ENCODE measurements around the gene LRRC72.

DNA sequence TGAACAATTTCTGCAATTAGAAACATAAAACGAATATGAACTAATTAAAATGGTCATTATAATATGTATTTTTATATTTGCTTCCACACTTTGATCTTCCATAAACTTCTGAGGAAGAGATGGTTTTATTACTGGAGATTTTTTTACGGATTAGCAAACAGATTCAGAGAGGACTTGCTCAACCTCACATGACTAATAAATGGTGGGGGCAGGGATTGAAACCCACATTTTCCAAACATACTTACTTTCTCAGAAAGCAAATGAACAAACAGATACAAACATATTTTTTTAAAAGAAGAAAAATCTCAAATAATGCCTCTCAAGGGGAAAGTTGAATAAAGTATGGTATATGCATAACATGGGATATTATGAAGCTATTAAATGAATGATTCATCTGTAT lies 100.6 kb downstream of the LRRC72 start:
- TF ChIP-seq, protein P1, sequence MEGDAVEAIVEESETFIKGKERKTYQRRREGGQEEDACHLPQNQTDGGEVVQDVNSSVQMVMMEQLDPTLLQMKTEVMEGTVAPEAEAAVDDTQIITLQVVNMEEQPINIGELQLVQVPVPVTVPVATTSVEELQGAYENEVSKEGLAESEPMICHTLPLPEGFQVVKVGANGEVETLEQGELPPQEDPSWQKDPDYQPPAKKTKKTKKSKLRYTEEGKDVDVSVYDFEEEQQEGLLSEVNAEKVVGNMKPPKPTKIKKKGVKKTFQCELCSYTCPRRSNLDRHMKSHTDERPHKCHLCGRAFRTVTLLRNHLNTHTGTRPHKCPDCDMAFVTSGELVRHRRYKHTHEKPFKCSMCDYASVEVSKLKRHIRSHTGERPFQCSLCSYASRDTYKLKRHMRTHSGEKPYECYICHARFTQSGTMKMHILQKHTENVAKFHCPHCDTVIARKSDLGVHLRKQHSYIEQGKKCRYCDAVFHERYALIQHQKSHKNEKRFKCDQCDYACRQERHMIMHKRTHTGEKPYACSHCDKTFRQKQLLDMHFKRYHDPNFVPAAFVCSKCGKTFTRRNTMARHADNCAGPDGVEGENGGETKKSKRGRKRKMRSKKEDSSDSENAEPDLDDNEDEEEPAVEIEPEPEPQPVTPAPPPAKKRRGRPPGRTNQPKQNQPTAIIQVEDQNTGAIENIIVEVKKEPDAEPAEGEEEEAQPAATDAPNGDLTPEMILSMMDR (IDR thresholded peaks at IDR 0.05; ENCODE audit: insufficient read depth, low read depth, low read length): no peak
- no peak for TF ChIP-seq EZH2 (IDR thresholded peaks at IDR 0.05; ENCODE audit: insufficient read depth, low read length)

All from astrocyte (in vitro differentiated cells and primary cell).